Stomach (tissue), 4 donors: Measurements from ENCODE around the gene MESP2.

ENCODE experiments used
- POLR2A ChIP-seq, 4 donors: fragments of 450-650 bp; IDR thresholded peaks; one replicate each; pipeline ENCODE4 v1.6.1; 2016; ENCODE audit warnings: antibody characterized with exemption in 4 of 4, control low read depth in 2 of 4, mild to moderate bottlenecking in 1 of 4, moderate library complexity in 1 of 4
- TF ChIP-seq, protein P1 (sequence below), 7 experiments: fragments of 450-650 bp in 4 of 7; fragments of 200-600 bp in 3 of 7; sonication (generic) in 3 of 7; IDR thresholded peaks; one replicate each; pipeline ENCODE4 v1.5.1; 2016 to 2019; ENCODE audit warnings: antibody characterized with exemption in 7 of 7, control low read depth in 2 of 7, mild to moderate bottlenecking in 1 of 7

DNA sequence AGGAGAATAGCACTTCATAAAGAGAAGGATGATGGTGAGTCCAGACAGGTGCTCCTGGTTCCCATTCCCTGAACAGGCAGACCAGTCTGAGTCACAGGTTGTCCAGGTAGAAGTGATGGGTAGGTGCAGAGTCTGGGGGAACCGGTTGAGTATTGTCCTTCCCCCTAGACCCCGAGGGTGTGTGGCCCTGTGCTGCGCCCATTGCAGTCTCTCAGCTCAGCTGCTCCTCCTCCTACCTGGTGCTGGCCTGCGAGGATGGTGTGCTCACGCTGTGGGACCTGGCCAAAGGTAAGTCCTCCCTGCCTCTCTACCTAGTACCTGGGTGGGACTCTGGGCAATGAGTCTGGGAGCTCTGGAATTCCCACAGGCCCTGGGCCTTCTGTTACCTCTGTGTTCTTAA lies 44.9 kb upstream of the MESP2 start:
- TF ChIP-seq, protein P1, sequence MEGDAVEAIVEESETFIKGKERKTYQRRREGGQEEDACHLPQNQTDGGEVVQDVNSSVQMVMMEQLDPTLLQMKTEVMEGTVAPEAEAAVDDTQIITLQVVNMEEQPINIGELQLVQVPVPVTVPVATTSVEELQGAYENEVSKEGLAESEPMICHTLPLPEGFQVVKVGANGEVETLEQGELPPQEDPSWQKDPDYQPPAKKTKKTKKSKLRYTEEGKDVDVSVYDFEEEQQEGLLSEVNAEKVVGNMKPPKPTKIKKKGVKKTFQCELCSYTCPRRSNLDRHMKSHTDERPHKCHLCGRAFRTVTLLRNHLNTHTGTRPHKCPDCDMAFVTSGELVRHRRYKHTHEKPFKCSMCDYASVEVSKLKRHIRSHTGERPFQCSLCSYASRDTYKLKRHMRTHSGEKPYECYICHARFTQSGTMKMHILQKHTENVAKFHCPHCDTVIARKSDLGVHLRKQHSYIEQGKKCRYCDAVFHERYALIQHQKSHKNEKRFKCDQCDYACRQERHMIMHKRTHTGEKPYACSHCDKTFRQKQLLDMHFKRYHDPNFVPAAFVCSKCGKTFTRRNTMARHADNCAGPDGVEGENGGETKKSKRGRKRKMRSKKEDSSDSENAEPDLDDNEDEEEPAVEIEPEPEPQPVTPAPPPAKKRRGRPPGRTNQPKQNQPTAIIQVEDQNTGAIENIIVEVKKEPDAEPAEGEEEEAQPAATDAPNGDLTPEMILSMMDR (IDR thresholded peaks at IDR 0.05): no peak
- no peak for TF ChIP-seq POLR2A (IDR thresholded peaks at IDR 0.05)
